ENCODE results near the gene DCUN1D5.

- TF ChIP-seq CTCF (IDR thresholded peaks at IDR 0.05), result no peak
- TF ChIP-seq POLR2AphosphoS5 (IDR thresholded peaks at IDR 0.05; ENCODE audit: low read depth, low read length), result no peak
- no peak for TF ChIP-seq SIN3A (IDR thresholded peaks at IDR 0.05; ENCODE audit: borderline replicate concordance, insufficient read depth, low read depth, low read length)
These were observed 22.6 kb downstream of the DCUN1D5 start for GRCh38 chr11:103069367-103069766.

Data from Panc1 (cell line).